Stimulated activated CD8-positive, alpha-beta memory T cell treated with anti-CD3 and anti-CD28 coated beads, Interleukin-15, amount 100 ng/mL, for 4 hours (primary cell): ENCODE data around the gene DDX41.
"Not testable (repeated sequence)": the region's sequence is repeated elsewhere in the genome, so short reads cannot be mapped to it uniquely, and the experiment has no call there.

Source experiments
- DNase-seq, 2 donors: peaks; one replicate each; pipeline ENCODE4 v3.0.0-alpha.2; 2020; ENCODE audit warnings: low read depth in 2 of 2

DDX41 gene

DNA sequence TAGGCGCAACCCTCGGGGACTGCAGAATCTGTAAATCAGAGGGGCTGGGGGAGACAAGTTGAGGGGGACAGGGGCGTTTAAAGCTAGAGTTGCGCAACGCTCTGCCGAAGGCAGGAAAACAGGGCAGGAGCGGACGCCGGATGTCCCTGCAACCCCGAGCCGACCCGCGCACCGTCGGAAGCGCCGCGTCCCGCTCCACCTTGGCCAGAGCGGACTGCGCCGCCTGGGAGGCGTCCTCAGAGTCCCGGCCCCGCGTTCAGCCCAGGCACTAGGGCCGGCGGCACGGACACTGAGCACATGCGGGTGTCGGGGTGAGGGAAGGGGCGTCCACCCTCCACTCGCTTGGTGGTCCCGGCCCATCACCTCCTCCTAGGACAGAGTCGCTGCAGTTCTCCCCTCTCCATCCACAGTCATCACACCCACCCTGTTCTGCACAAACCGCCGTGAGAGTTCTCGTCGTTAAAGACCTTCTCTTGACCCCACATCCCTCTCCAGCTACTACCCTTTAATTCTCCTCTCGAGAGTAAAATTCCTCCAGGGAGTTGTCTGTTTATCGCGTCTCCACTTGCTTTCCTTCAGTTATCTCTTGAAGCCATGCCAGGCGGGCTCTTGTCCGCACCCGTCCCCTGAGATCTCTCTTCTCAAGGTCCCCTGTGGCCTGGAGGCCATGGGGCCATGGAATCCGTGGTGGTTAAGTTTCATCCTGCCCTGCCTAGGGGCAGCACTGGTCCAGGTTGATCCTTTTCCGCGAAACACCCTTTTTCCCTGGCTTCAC is 18.6 kb downstream of the DDX41 start:
- DNase-seq = no peak

DNA sequence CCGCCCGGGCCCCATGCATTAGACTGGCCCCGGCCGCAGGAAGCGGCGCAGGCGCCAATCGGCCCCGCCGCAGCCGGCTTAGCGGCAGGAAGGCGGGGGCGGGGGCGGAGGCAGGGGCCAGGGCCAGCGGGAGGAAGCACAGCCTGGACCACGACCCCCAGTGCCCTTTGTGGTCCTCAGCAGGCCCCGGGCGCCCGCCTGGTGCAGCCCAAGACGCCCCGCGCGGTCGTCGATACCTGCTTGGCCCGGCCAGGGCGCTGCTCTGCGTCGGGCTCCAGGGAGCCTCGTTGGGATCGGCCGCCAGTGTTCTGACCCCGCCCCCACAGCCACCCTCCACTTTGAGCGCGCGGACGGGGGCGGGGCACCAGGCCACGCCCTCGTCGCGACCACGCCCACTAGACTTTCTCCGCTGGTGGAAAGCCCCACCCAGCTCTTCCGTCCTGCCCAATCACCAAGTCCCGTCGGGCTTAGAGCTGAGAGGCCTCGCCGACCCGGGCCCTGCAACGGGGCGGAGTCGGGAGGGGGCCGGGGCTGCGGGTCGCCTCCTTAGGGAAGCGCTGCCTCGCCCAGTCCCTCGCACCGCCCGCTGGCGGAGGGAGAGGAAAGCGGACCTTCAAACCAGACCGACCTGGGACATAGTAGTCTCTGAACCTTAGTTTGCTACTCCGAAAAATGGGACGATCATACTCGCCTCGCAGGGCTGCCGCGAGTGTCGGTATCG is 19.3 kb downstream of the DDX41 start, which contains the start of gene PDLIM7:
TSS of gene PDLIM7 (minus strand) at position 313 of the 721 bp plus-strand sequence. CDS start 1,092 bp downstream, outside the sequence.
- peak; percentile 79 to 82 for DNase-seq

DNA sequence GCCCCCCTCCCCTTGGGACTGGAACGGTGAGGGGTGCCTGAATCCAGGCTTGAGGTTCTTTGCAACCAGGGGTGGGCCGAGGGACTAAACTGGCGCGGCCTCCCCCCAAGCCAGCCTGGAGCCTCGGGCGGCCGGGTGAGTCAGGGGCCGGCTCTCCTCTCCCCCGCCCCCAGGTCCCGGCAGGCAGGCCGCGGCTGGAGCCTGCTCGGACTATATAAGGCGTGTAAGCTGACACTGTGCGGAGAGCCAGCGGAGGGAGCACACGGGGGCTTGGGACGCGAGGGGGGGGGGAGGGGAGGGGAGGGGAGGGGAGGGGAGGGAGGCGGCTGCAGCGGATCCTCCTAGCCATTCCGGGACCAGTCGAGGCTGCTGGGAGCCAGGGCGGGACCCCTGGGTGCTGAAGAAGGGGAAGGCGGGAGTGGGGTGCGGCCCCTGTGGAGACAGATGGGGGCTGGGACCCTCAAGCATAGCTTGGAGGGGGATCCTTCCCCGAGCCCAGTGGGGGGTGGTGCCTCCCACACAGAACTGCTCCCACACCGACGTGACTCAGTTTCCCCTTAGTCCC is 20.0 kb downstream of the DDX41 start:
- DNase-seq = no peak

DNA sequence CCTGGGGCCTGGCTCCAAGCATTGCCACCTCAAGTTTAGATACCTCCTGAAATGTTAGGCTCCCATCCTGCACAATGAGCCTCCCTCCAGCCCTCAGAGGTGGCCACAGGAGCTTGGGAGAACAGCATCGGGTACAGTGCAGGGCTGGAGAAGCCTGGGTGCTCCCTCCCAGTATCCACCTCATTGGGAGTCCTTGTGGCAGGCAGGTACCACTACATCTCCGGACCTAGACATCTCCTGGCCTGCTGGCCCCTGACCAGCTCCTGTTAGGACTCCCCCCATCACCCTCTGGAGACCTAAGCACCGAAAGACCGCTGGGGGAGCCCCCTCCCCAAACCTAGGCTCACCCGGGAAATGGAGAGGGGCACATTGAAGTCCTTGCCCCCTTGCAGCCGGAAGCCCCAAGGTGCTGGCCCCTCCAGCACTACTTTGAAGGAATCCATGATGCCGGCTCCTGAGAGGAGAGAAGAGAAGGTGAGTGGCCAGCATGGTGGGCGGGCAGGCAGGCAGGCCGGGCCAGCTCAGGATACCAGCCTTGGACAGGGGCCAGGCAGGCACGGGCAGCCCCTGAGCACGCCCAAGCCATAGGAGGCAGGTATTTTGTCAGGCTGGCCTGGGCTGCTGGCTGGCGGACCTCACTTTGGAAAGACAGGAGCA is 20.6 kb downstream of the DDX41 start:
- no peak for DNase-seq

DNA sequence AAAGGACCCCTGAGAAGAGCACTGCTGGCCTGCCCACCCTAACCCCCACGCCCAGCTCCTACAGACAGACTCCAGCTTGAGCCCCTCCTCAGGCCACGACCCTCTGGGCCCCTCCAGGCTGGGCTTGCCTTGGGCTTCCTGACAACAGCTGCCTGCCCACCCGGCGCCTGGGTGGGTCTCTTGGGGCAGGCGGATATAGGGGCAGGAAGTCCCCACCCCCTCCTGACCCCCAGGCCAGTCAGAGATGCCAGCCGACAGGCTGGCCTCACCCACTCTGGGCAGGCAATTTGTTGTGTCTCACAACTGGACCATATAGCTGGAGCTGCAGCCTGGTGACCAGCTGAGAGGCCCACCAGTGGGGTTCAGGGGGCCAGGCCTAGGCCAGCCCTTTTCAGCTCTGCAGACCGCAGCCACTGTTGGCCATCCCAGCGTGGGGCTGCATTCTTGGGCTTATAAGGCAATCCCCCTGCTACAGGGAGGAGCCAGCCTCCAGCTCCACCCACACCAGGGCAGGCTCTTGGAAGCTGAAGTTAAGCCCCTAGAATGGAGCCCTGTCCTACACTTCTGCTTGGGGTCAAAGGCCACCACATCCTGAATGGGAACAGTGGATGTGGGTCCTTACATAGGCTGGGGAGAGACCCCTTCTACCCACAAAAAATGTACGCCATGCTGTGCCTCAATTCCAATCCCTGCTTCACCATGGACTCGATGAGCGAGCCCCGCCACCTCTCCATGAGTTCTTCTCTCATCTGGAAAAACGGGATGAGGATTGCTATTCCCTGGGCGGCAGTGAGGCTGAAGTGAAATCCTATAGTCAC is 21.3 kb downstream of the DDX41 start:
- DNase-seq = no peak

DNA sequence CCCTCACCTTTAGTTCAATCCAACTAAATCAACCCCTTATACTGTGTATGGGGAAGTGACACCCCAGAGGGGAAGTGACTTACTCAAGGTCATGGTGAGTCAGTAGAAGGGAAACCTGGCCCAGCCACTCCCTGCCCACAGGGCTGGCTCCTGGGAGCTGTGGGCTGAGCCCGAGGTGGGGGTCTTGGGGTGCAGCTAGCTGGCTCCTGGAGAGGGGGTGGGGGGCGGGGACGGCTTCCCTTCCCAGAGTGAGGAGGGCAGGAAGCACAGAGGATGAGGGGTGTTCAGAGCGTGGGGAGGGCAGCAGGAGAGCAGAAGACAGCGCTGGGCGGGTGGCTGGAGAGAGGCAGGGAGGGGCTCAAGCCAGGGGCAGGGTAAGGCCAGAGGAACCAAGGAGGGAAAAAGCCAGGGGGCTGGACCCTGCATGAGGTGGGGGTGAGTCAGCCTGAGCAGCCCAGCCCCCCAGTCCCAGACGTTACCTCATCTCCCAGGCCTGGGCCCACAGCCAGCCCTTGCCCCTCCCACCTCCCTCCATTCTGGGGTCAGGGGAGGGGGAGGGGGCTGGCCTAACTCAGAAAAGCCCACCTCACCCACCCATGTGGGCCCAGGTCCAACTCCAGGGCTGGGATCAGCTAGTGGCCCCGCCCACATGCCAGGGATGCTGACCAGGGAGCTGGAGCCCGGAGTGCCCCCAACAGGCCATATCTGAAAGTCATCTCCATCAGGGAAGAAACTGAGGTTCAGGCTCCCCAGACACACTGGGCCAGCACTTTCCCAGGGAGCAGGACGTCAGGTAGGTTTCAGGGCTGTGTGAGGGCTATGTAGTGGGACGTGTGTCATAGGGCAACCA is 22.2 kb downstream of the DDX41 start:
- DNase-seq = peak in 1 of 2 donors; percentile 23

DNA sequence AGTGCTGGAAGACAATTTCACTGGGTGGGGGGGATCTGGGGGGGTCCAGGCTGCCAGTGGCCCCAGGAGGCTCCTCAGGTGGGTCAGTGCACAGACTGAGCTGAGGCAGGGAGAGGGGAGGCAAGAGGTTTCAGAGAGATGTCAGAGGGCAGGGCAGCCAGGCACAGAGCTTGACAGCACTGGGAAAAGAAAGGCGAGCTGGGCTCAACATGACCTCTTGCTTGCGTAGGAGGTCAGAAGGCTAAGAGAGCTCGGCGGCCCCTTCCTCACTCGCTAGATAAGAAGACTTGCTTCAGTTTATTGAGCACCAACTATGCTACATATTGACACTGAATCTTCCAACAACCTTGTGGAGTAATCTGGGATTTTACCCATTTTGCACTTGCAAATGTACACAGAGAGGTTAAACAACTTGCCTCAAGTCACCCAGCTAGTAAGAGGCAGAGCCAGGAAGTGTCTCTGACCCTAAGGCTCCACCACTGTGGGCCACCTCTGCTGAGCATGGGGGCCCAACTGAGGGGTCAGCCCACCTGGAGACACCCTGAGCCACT is 22.9 kb downstream of the DDX41 start:
- DNase-seq = no peak

DNA sequence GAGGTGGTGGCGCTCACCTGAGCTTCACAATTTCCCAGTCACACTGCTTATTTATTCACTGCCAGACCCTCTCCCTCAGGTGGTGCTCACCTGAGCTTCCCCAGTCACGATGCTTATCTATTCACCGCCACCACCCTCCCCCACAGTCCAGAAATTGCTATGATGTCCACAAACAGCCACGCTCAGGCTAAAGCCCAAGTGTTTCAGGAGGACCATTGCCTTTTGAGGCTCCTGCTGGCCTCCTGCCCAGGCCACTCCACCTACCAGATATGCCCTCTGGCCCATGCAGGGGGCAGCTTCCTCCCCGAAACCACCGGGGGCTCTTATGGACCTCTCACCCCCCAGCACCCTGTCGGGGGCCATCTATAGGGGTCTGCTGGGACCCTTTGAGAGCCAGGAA is 23.9 kb downstream of the DDX41 start:
- no peak for DNase-seq

DNA sequence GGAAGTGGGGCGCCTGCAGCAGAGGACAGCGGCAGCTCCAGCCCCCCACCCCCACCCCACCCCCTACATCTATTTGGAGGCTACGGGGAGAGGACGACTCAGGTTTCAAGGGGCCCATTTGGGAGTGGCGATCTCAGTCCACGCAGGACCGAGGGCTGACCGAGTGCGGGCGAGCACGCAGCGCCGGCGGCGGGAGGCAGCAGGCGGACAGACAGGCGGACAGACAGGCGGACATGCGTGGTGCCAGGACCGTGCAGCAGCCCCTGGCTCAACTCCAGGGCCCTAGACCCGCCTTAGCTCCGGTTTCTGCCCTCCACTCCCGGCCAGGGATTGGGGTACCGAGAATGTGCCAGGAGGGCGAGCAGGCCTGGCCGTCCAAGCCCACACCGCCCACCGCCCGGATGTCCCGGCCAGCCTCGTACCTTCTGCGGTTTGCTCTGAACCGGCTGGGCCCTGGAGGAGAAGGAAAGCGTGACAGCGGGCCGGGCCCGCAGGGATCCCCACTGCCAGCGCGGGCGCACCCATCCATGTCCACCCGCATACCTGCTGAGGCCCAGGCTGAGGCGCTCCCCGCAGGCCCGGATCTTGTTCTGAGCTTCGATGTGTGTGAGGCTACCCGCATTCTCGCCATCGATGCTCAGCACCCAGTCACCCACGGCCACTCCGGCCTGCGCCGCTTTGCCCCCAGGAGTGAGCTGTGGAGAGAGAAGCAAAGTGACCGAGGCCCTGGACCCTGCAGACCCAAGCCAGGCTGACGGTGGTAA is 24.6 kb downstream of the DDX41 start:
- DNase-seq = no peak

DNA sequence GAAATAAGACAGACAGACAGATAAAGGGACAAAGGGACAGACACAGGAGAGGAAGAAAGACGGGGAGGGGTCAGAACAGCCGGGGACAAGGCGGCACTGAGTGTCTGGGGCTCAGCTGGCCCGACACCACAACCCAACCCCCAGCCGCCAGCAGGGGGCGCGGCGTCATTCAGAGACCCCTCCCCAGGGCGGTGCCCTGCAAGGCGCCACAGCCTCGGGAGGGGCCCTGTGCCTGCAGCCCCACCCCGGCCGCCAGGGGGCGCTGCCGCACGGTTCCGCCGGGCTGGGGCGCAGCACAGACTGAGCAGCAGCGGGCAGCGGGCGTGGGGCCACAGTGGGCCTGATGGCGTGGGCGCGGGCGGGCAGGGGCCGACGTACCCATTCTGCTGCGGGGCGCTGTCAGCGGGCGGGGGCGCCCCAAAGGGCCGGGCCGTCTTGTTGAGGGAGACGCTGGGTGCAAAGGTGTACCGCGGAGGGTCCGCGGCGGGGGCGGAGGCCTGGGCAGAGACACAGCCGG is 25.3 kb downstream of the DDX41 start:
- no peak for DNase-seq

DNA sequence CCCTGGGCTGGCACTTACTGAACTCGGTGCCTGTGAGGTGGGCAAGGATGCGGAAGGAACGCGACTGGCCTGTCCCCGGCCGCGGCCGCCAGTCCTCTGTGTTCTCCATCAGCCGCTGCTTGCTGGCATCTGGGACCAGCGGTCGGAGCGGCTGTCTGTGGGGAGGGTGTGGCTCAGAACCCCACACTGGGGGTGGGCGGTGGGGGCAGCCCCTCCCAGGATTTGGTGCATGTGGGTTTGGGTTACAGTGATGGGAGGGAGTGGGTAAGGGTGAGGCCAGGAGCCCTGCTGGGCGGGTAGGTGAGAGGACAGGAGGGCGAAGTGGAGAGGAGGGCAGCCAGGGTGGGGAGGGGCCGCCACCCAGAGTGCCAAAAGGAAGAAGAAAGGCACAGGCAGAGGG is 25.8 kb downstream of the DDX41 start:
- no peak for DNase-seq

DNA sequence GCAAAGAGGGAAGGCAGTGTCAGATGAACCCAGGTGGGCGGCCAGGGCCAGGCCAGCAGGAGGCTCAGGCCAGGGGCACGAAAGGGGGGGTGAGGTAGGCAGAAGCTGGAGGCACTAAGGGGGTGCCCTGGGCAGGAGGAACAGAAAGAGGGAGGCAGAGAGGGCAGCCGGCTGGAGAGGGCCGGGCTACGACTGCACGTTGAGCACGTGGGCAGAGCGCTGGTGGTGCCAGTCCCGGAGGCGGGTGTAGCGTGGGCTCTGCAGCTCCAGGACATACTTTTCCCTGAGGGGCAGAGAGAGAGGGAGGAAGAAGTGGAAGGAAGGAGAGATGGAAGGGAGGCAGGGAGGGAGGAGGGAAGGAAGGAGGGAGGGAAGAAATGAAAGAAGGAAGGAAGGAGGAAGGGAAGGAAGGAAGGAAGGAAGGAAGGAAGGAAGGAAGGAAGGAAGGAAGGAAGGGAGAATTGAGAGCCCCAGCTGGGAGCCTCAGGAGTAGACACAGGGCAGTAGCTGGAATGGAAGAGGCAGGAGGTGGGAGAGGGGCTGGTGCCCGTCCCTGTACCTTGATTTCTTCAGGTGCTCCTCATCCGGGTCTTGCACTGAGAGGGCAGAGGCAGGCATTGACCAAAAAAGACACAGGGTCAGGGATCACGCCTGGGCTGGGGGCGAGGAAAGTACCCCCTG is 26.3 kb downstream of the DDX41 start:
- no peak for DNase-seq

DNA sequence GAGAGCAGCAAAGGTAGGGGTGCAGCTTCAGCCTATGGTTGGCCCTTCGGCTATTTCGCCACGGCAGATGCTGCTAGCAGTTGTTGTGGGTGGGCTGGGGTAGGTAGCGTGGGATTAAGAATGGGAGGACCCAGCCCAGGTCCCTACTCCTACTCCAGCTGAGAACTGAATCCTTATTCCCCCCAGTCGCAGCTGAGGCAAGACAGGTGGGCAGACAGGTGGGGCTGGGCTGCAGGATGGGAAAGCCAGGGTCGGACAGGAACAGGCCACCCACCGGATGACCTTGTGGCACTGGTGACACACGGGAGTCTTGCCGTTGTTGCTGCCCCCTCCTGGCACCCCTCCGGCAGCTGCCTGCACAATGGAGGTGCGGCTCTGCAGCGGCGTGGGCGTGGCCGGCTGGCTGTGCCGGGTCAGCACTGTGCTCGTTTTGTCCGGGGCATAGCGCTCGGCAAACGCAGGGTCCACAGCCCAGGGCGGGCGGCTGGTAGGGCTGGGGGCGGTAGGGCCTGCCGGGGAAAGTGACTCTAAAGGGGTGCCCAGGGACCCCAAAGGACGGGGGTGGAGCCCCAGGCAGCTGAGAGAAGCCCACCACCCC is 27.5 kb downstream of the DDX41 start:
- no peak for DNase-seq

DNA sequence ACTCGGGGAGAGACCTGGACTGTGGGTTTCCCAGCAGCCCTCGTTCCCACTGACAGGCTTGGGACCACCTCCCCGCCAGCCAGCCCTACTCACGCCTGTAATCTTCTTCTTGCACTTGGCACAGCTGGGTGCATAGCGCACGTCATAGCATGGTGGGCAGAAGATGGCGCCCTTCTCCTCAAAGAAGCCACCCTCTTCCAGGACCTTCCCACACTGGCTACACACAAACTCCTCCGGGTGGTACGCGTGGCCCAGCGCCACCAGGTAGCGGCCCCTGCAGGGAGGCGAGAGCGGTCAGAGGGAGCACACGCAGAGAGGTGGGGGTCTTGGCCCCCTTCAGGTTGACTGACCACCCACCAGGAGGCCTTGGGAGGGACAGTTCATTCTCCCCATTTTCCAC is 28.8 kb downstream of the DDX41 start:
- no peak for DNase-seq

DNA sequence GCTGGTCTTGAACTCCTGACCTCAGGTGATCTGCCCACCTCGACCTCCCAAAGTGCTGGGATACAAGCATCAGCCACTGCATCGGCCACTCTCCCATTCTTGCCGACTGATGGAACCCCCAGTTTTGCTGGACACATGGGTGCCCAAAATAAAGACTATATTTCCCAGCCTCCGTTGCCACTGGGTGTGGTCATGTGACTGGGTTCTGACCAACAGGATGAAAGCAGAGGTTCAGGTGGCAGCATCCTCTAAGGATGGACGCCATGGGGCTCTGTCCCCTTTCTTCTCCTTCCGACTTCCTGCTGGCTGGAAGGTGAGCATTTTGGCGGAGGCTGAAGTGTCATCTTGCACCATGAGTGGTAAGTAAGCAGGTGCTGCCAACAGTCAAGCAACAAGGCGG is 29.6 kb downstream of the DDX41 start:
- no peak for DNase-seq

DNA sequence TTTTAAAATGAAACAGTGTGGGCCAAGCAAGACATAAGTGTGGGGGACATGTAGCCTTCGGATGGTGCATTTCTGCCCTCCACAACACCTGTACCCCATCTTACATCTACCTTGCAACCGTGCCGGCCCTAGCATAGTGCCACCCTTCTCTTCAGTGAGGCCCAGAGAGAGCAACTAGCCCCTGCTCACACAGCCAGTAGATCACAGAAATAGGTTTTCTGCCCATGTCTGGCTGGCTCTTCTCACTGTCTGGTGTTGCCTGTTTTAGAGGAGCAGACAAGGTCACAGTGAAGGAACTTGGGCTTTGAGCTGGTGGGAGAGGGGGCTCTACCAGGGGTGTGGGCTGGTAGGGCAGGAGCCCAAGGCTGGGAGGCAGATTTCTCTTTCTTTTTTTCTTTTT is 30.5 kb downstream of the DDX41 start:
- no peak for DNase-seq

DNA sequence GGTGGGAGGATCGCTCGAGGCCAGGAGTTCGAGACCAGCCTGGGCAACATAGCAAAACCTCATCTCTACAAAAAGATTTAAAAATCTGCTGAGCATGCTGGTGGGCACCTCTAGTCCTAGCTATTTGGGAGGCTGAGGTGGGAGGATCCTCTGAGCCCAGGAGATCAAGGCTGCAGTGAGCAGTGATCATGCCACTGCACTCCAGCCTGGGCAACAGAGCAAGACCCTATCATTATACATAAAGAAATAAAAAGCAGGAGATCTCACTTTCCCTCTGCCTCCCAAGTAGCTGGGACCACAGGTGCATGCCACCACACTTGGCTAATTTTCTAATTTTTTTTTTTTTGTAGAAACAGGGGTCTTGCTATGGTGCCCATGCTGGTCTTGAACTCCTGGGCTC is 31.0 kb downstream of the DDX41 start:
- DNase-seq = not testable (repeated sequence)

DNA sequence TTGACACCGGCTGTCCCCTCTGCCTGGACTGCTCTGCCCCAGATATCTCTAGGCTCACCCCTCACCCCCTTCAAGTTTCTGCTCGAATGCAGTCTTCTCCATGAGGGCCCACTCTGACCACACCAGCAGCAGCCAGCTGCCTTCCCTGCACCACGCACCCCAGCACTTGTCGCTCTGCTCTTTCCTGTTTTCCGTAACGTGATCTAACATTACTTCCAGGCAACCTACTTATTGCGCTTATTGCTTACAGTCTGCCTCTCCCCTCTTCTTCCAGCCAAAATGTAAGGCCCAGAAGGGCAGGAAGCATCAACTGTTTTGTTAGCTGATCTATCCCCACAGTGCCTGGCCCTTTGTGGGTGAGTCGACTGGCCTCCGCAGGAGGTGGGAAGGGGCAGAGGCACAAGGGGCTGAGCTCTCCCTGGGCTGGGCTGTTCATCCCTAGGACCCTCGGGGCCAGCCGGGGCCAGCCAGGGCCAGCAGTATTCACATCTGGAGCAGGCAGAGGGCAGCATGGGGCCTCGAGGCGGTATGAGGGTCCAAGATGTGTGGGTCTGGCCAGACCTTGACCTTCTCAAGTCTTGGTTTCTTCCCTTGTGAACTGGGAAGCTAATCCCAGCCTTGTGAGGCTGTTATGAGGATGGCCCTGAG is 31.7 kb downstream of the DDX41 start:
- DNase-seq = no peak
